ENCODE results near the gene ACTN4.

Gene ACTN4

DNA sequence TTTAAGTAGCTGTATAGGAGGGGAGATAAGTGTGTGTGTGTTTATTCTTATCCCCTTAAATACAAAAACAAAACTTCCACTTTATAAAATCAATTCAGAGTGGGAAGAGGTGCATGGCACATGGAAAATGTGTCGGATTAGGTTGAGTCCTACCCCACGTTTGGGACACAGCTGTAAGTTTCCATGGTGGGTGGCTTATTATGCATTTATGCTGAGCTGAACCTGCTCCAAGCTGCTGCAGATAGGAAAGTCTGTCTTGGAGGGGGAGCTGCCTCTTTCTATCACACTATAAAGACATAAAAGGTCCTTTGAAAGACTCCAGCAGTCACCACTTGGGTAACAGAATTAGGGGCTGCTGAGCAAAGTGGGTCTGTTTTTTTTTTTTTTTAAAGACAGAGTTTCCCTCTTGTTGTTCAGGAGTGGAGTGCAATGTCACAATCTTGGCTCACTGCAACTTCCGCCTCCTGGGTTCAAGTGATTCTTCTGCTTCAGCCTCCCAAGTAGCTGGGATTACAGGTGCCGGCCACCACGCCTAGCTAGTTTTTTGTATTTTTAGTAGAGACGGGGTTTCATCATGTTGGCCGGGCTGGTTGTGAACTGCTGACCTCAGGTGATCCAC lies 15.2 kb downstream of the ACTN4 start:
- DNase-seq, result no peak

DNA sequence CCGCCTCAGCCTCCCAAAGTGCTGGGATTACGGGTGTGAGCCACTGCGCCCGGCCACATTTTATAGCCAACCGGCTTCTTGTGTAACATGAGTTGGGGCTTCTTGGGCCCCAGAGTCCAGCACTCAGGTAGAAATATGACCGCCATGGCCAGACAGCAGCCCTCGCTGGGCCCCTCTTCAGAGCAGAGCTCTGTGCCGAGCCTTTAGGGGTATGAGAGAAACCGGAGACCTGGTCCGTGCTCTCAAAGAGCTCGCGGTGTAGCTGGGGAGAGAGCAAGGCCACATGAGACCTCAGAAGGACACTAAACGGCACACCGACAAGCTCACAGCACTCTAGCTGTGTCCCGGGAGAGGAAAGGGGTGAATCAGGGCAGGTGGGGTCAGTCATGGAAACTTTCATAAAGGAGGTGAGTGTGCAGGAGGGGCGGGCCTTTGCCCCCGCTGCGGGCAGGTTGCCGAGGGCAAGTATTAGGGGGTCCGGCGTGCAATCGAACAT lies 15.8 kb downstream of the ACTN4 start:
- no peak for DNase-seq

DNA sequence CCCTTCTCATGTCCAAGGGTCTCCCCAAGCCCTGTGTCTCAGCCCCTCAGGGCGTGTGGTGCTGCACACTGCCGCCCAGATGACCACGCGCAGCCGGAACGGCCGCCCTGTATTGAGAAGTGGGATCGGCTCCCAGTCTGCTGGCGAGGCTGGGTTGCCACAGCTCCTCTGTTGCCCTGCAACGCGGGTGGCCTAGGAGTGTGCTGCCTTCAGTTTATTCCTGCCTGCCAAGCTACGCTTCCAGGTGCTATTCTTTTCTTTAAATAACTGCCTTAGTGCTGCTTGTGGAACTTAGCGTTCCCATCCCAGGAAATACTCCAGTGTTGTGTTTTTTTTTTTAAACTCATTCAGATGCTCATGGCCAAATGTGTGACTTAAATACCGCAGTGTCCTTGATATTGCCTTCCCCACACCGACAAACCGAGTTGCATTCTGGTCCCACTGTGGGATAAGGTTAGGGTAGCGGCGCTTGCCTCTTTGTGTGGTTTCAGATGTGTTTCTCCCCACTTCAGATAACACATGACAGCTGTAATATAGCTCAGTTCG lies 16.6 kb downstream of the ACTN4 start:
- DNase-seq, result no peak

DNA sequence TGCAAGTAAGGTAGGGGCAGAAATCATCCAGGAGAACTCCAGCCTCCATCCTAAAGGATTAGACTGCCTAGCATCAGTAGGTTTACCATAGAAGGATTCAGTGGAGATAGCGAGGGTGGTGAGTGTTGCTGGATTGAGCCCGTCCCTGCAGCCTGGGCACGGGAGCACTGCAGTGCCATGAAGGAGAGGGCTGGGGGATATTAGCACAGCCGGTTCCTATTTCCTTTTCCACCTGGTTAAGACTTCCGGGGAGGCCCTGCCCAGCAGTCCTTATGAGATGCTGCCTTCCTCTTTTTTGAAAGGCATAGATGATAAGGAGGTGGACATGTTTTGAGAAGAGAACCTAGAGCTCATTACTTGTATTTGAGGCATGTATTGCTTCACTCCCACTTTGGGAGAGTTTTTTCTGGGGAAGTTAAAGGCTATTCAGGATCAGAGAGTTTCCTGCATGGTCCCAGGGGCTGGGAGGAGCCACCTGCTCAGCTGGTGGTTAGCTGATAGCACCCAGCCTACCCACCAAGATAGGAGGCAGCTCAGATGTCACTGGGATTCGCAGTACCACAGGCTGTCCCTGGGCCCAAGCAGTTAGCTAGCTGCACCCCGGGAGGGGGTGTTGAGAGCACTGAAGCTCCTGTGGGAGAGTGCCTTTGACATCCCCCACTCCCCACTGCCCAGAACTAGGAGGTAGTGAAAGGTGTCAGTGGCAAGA lies 17.2 kb downstream of the ACTN4 start:
- DNase-seq, result no peak

DNA sequence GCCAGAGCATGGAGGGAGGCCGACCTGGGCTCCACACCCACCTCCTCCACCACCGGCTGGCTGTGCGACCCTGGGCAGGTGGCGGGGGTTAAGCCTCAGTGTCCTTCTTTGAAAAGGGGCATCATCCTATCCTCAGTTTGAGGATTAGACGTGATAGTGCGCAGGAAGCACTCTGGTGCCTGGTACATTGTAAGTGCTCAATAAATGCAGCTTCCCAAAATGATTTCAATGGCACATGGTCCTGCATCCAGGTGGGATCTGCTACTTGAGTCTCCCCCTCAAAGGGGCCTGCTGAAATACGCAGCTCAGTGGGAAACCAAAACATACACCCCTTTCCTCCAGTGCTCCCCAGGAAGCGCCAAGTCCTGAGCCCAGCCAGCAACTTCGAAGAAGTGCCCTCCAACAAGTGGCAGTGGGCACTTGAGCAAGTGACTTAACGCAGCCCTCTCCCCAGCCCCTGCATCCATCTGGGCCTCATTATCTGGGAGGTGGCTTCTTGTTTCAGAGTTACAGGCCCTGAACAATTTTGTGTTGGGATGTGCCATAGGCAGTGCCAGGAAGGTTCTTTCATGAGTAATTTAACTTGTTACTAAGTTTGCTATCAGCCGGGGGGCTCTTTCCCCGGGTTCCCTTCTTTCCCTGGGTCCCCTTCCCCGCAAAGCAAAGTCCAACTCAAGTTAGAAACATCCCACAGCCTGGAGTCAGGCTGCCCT lies 17.9 kb downstream of the ACTN4 start:
- no peak for DNase-seq

DNA sequence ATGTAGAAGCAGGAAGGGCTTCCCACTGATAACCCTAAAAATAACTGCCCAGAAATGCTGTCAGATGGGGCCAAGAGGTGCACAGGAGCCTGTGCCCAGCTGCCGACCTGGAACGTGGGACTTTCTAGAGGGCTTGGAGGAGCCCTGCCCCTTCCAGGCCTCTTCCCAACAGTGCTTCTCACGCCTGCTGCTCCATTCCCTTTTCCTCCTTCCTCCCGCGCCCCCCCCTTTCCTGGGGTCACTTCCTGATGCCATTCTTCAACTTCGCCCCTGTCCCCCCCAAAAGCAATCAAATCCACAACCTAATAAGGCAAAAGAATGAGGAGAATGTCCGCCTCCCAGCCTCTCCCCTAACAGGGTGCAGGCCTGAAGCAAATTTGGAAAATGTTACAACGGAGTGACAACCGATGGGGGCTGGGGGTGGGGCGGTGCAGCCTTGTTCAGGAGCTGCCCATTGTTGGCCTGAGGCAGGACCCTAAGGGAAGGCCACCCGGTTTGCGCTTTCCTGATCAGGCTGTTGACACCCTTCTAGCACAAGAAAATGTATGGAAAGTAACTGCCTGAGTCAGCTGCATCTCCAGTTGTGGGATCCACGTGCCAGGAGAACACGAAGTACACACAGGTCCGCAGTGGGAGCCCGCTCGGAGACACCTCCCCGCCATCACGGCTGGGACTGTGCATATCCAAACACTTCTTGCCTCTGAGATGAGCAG lies 18.7 kb downstream of the ACTN4 start:
- no peak for DNase-seq

DNA sequence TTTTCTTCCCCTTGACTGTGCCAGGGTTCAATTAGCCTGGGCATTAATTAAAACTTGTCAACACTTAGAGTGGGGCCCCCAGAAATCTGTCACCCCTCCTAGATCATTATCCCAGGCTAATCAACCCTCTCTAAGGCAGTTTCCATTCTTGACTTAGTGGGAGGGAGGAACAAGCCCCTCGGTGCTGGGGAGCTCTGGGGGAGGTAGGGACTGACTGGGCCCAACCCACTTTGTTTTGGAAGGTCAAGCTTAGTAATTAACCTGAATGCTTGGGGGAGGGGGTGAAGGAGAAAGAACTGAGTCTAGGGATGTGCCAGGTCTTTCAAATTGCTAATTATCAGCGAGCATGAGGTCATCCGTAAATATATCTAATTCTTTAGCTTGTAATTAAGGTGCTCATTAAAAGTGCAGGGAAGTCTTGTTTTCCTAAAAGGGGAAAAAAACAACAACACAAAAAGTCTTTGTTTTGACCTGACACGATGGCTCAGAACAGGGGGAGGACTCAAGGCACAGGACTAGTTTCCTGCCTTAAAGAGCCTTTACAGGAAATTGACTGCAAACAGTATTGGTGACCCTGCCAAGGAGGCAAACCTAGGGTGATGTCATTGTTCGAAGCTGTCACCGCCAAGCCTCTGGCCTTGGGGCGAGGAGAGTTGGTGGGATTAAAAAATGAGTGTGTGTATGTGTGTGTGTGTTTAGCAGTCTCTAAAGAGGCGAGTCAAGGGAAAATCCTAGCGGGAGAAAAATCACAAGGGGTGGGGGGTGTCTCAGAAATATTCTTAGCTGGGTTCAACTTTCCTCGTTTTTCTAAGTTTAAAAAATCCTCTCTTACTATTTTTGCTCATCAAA lies 19.4 kb downstream of the ACTN4 start:
- no peak for DNase-seq

DNA sequence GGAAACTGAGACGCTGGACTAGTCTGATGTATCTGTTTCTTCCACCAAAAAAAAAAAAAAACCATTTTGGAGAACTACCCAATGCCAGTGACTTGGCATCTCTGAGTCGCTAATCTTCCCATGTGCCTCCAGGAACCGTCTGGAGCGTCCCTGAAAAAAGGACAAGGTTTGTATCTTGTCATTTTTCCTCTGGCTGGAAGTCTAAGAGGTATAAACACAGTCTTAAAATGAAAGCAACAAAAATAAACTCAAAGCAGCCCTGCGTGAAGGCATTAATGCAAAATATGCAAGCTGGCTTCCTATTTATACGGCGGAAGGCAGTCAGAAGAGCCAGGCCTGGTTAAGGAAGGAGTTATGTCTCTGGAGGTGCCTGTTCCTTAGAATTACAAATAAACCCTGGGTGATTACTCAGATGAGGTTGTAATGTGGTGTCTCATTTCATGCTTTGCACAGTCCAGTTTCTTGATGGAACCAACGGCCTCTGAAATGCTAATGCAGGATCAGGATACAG lies 20.3 kb downstream of the ACTN4 start:
- DNase-seq, result no peak

DNA sequence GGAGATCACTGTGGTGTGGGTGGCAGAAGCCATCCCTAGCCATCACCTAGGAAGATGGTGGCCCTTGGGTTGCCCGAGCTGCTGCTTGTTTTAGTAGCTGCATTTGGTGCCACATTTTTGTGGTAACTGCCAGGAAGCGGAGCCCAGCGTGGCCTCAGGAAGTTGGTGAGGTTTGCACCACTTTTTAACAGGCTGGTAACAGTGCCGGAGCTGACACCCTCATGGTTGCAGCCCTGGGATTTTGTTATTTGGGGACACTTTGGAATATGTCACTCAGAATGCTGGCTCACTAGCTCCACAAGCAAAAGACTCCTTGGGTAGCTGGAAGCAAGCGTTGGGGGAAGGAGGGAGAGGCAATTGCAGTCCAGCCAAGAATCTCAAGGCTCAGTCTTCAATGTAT lies 22.1 kb downstream of the ACTN4 start:
- no peak for DNase-seq

DNA sequence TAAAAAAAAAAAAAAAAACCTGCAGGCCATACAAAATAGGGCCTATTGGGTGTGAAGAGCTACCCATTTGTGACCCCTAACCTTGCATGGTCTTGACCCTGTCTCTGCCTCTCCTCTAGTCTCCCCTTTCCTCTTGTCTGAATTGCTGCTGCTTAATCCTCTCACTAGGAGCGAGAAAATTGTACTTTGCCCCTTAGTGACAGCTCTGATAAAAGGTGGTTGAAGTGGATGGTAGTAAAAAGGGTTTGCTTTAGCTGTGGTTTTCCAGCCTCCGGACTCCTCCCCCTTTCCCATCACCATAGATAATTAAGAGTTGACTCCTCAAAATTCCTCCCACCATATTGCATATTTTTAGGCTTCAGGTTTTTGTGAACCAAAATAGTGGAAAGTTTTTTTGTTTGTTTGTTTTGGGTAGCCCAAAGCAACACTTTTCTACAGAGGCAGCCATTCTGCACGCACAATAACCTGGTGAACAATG lies 23.5 kb downstream of the ACTN4 start:
- no peak for DNase-seq

DNA sequence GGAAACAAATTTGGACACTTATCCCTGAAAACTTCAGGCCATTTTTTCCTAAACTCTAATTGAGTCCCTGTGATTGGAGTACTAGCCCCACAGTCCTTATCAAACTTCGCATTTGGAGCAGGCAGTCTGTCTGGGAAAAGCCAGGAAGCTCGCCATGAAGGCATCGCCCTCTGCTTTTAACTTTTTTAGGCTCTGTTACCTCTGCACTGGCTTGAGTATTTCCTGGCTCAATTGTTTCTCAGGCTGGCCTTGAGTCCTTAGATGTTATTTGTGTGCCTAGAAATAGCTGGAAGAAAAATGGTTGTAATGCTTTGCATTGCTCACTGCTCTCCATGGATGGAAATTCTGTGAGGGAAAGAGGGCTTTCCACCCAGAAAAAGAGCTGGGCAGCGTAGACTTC lies 24.2 kb downstream of the ACTN4 start:
- DNase-seq, result no peak

DNA sequence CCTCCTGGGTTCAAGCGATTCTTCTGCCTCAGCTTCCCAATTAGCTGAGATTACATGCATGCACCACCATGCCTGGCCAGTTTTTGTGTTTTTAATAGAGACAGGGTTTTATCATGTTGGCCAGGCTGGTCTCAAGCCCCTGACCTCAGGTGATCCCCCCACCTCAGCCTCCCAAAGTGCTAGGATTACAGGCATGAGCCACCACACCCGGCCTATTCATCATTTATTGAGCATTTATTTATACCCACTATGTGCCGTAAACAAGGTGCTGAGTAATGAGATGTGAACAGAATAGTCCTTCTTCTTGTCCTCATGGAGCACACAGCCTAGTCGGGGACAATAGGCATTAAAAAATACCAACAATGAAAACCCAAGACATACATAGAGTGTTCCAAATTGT lies 25.6 kb downstream of the ACTN4 start:
- DNase-seq, result no peak

DNA sequence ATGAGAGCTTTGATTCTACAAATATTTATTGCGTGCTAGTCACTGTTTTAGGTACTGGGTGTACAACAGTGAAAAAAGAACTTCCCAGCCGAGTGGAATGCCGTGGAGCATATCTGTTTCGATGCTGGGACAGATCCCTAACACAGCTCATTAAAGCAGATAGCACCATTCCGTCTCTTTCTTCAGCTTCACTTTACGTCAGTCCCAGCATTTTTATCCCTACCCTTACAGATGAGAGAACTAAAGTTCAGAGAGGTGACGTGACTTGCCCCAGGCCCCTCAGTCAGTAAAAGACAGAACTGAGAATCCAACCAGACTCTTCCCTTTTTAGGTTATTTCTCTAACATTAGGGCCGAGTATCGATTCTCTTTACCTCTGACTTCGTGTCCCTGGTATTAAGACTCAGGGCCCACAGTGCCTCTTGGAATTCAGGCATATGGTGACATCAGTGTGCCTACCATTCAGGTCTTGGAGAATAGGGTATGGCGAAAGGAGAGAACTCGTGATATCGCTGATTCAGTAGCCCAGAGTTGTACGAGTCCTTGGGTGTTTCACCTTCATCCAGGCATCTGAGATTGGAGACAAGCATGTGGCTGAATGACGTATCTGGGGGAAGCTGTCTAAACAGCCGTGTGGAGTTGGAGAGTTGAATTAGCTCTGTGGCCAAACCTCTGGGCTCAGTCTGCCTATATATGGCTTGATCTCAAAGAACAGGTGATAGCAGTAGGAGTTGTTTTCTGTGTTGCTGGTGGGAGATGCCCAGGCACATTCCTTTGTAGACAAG lies 27.1 kb downstream of the ACTN4 start:
- no peak for DNase-seq

DNA sequence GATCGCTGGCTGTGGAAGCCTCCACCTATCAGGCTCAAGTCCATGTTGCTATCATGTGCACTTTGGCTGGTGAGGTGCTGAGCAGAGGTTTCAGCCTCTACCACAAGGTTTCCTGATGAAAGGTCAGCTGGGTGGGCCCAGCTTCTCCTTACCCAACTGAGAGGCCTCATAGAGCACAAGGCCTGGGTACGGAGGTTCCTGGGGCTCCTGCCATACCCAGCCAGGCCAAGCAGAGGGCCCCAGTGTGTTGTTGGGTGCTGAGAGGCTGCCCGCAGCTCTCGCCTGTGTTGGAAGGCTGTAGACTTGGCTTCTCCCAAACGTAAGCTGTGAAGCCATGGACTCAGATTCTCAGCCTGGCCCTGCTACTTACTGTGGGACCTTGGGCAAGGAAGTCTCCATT lies 28.2 kb downstream of the ACTN4 start:
- DNase-seq, result no peak

DNA sequence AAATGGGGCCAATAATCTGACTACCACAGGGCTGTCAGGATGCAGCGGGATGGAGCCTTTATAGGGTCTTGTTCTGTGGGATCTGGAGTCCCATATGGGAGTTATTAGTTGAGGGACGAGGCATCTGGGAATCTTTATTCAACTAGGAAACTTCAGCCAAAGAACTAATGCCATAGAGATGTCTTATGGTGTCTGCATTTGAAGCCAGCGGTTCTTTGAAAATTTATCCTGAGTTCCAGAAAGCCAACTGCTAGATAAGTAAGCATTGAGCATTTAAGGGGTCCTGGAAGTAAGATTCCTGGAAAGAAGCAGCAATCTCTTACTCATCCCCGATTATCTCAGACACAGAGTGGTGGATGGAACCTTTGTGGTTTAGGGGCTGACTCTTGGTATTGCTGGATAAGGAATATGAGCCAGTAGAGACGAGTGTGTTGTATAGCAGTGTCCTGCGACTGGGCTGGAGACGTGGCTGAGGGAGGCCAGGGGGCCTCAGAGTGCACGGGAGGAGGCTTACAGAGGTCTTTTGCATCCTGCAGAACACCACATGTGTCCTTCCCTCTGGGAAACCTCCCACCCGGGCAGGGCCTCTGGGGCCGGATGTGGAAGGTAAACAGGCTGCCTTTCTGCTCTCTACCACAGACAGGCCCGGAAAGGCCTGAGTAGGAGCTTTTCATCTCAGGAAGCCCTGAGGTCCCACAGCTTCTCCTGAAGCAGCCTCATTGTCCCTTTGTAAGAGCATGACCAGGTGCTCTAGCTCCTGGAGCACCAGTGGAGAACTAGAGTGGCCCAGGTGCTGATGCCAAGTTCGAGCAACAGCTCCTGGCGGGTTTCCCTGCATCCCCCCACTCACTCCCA lies 28.8 kb downstream of the ACTN4 start:
- no peak for DNase-seq

DNA sequence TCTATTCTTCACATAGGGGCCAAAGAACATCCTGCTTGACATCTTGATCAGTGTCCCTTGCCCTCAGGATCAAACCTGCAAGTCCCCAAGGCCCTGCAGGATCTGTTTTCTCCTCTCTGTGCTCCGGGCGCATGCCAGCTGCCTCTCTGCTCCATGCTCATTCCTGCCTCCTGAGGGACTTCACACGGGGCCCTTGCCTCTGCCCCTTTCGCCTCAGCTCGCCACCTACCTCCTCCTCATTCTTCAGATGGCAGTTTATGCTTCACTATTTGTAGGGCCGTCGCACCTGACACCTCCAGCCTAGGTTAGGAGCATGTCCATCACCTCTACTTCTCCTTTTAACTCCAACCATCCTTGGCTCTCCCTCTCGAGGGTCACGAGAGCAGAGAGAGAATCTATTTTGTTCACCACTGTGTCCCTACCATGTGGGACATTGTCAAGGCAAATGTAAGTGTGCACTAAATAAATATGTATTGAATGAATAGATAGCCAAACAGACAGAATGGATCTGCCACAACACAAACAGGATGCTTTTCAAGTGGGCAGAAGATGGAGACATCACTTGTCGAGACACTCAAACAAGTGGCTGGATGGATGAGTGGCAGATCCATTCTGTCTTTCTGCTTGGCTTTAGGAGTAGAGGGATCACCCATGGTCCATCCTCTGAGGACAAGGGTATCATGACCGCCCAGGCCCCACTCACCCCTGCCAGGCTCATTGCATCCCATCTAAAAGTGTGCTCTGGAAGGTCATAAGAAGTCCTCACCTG lies 29.6 kb downstream of the ACTN4 start:
- no peak for DNase-seq

DNA sequence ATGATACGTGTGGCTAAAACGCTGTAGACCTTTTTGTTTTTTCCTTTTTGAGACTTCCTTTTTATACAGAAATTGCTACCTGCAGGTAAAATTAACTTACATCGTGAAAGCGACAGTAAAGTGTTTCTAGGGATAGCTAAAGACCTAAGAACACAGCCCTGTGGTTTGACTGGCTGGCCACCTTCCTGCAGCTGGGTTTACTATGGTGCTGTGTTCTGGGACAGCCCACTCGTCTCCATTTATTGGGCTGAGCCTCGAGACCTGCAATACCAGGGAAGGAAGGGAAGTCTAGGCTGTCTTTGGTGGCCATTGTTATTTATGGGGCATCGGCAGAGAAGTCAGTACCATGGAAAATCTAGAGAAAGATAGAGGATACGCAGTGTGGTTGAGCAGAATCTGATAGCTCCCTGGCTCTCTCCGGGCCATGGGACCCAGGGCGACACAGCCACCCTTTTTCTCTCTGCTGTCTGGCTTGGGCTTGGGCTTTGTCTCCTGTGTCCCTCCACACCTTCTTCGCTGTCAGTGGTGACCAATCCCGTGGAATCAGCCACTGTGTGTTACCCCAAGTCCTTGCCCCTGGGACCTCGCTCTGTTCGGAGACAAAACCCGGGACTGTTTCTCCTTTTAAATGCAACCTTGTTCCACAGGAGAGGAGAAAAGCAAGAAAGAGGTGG lies 30.9 kb downstream of the ACTN4 start:
- no peak for DNase-seq

DNA sequence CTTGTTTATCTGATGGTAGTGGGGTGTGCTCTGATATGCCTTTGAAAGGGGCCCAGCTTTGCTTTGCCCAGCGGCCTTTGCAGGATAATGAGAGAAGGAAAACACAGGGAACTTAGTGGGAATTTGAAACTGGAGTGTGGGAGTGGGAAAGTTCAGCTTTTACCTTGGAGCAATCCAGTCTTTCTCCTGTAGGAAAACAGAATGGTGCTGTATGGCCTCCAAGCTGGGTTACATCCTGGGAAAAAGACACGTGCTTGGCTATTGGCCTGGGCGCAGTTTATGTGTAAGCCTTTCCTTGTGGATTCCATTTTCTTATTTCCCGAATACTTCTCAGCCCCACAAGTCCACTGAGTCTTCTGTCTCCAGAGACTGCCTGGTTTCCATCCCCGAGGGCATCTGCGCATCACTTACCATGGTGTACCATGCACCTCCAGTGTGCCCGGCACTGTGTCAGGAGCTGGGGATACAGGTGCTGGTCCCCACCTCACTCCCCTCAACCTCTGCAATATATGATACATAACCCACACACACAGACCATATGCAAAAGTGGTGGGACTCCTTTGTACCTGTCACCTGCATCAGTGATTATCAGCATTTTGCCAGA lies 31.5 kb downstream of the ACTN4 start:
- DNase-seq, result no peak
